Gastrocnemius medialis (tissue), 4 donors: ENCODE data around the gene ADARB2. TPM values are rescaled to one million over a fixed set of nuclear protein-coding genes. Genes with fewer than 3 reads are reported as not detected.

ENCODE experiments used
- ATAC-seq, 2 donors: fragments of 150-250 bp; one replicate each; pipeline ENCODE4 v1.9.1; 2016
- DNase-seq, 2 donors: peaks; one replicate each; pipeline ENCODE4 v3.0.0-alpha.2; 2019
- H3K27ac ChIP-seq, 4 donors: fragments of 200-600 bp; sonication (generic); 1 replicate in 1 of 4; 2 replicates in 3 of 4; pipeline ENCODE4 v1.5.1; 2016 to 2018; ENCODE audit warnings: mild to moderate bottlenecking in 2 of 4, moderate library complexity in 1 of 4
- H3K27me3 ChIP-seq, 3 donors: fragments of 200-600 bp; sonication (generic) in 2 of 3; 1 replicate in 1 of 3; 2 replicates in 2 of 3; pipeline versions ENCODE4 v1.5.1 to v1.6.0; 2016 to 2019; ENCODE audit warnings: mild to moderate bottlenecking in 1 of 3, moderate library complexity in 1 of 3
- H3K36me3 ChIP-seq, 2 donors: fragments of 200-600 bp; sonication (generic) in 1 of 2; one replicate each; pipeline ENCODE4 v1.5.1; 2017 to 2018
- H3K4me1 ChIP-seq, 2 donors: fragments of 200-600 bp; sonication (generic) in 1 of 2; one replicate each; pipeline ENCODE4 v1.5.1; 2016 to 2017; ENCODE audit warnings: mild to moderate bottlenecking in 2 of 2
- H3K4me3 ChIP-seq, 4 donors: fragments of 200-600 bp; sonication (generic) in 3 of 4; 1 replicate in 1 of 4; 2 replicates in 3 of 4; pipeline ENCODE4 v1.5.1; 2016 to 2019; ENCODE audit warnings: mild to moderate bottlenecking in 2 of 4
- H3K9me3 ChIP-seq, 3 donors: fragments of 200-600 bp; sonication (generic) in 2 of 3; 1 replicate in 1 of 3; 2 replicates in 2 of 3; pipeline ENCODE4 v1.5.1; 2016 to 2019
- POLR2A ChIP-seq, 2 donors: fragments of 450-650 bp; IDR thresholded peaks; one replicate each; pipeline ENCODE4 v1.6.1; 2017; ENCODE audit warnings: antibody characterized with exemption in 2 of 2, mild to moderate bottlenecking in 2 of 2, moderate library complexity in 2 of 2
- in situ Hi-C, 4 donors: fragments of 200-750 bp; cut with MboI; loops; one replicate each; pipeline versions ENCODE4 v1.15.0 to v1.8.0; 2017; ENCODE audit warnings: low sequenced_read_pairs in 4 of 4
- intact Hi-C: fragments of 100-400 bp; cut with DNase I; formaldehyde crosslinking; loops from one replicate; pipeline ENCODE4 v1.15.1; 2023; ENCODE audit warnings: low total_unique reads
- total RNA-seq, 4 donors: library from RNA; depleted of rRNA; stranded (reverse); fragments of >200 nt; gene quantifications; one replicate each; pipeline versions ENCODE4 v1.1.0 to v1.2.3, GENCODE V29; 2016
- TF ChIP-seq, protein P1 (sequence below), 5 experiments: fragments of 450-650 bp in 3 of 5; fragments of 200-600 bp in 2 of 5; sonication (generic) in 2 of 5; IDR thresholded peaks in 4 of 5; conservative IDR thresholded peaks in 1 of 5; 1 replicate in 4 of 5; 2 replicates in 1 of 5; pipeline ENCODE4 v1.5.1; 2016 to 2019; ENCODE audit warnings: antibody characterized with exemption in 5 of 5, mild to moderate bottlenecking in 3 of 5, moderate library complexity in 3 of 5

The ADARB2 gene
- total RNA-seq, 4 donors from 2014 or later = 0.07 to 0.87 (median 0.10) TPM

DNA sequence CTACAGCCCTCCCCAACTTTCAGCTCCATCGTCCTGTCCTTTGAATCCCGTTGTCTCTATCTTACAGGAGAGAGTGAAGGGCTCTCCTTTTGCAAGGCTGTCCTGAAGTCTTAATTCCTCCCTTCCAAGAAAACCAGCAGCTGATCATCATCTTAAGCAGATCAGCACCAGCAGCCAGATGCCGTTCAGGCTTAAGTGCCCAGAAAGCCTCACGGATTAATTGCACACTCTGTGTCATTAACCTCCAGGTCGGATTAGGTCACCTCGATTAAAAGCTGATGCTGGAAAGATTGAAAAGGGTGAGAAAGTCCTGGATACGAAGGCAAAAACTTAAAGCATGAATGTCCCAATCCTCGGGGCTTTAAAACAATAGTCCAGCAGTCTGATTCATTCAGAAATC lies 24.8 kb upstream of the ADARB2 start:
- Histone ChIP-seq H3K4me1 (no peaks in the 10 kb centered on the region), H3K4me3 (no peak overlapping the region), H3K36me3 (no peaks in the 10 kb centered on the region), H3K27ac (no peak overlapping the region), H3K27me3 (no peaks in the 10 kb centered on the region), H3K9me3 (no peaks in the 10 kb centered on the region)
- in situ Hi-C loops (no loop called here), intact Hi-C loops (no loop called here)
- TF ChIP-seq POLR2A (IDR thresholded peaks at IDR 0.05) = no peak
- TF ChIP-seq, protein P1, sequence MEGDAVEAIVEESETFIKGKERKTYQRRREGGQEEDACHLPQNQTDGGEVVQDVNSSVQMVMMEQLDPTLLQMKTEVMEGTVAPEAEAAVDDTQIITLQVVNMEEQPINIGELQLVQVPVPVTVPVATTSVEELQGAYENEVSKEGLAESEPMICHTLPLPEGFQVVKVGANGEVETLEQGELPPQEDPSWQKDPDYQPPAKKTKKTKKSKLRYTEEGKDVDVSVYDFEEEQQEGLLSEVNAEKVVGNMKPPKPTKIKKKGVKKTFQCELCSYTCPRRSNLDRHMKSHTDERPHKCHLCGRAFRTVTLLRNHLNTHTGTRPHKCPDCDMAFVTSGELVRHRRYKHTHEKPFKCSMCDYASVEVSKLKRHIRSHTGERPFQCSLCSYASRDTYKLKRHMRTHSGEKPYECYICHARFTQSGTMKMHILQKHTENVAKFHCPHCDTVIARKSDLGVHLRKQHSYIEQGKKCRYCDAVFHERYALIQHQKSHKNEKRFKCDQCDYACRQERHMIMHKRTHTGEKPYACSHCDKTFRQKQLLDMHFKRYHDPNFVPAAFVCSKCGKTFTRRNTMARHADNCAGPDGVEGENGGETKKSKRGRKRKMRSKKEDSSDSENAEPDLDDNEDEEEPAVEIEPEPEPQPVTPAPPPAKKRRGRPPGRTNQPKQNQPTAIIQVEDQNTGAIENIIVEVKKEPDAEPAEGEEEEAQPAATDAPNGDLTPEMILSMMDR (IDR thresholded peaks at IDR 0.05 in 4 of 5, conservative IDR thresholded peaks at IDR 0.05 in 1 of 5) = no peak
- DNase-seq (no peak), ATAC-seq (no peak)

DNA sequence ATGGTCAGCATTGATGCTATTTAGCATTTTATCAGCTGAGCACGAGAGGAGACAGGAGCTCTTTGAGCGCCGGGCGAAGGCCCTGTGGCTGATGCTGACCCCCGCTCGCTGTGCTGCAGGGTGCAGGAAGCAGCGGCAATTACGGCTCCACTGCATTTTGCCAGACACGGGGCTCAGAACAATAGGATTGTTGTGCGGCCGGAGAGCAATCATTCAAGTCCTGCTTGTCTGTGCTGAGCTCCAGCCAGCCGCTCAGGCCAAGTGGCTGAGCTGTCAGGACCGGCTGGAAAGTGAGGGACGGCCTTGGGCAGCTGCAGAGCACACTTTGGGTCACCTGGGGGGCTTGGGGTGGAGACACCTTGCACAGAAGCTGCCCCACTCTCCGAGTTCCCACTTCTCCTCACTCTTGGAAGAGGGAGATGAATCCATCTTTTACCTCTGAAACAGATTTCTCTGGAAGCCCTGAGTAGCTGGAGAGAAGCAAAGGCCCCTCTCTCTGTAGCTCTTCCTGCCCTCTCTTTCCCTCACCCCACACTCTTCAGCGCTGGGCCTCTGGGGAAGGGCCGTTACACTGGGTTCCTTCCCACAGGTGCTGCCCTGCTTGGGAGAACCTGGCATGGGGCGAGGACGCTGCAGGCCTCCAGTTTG lies 17.3 kb upstream of the ADARB2 start:
- Histone ChIP-seq H3K27me3 (no peaks in the 10 kb centered on the region), H3K9me3 (no peaks in the 10 kb centered on the region), H3K36me3 (no peaks in the 10 kb centered on the region), H3K27ac (no peak overlapping the region), H3K4me3 (no peak overlapping the region), H3K4me1 (no peaks in the 10 kb centered on the region)
- TF ChIP-seq, protein P1 (IDR thresholded peaks at IDR 0.05 in 4 of 5, conservative IDR thresholded peaks at IDR 0.05 in 1 of 5) = no peak
- TF ChIP-seq POLR2A (IDR thresholded peaks at IDR 0.05) = no peak
- in situ Hi-C loops = no loop called here
- ATAC-seq (no peak), DNase-seq (no peak)
- intact Hi-C loops = no loop called here

DNA sequence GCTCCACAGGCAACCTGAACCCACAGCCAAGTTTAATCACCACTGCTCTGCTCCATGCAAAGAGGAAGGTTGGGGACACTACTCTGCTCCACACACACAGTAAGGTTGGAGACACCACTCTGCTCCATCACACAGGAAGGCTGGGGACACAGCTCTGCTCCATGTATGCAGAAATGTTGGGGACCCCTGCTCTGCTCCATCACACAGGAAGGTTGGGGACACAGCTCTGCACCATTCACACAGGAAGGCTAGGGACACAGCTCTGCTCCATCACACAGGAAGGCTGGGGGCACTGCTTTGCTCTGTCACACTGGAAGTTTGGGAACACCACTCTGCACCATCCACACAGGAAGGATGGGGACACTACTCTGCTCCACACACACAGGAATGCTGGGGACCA lies 14.8 kb upstream of the ADARB2 start:
- in situ Hi-C loops = no loop called here
- Histone ChIP-seq H3K27me3 (no peaks in the 10 kb centered on the region), H3K4me1 (no peaks in the 10 kb centered on the region), H3K27ac (no peak overlapping the region), H3K4me3 (no peak overlapping the region), H3K9me3 (no peaks in the 10 kb centered on the region), H3K36me3 (no peaks in the 10 kb centered on the region)
- DNase-seq (no peak), ATAC-seq (no peak)
- intact Hi-C loops = no loop called here
- TF ChIP-seq, protein P1 (IDR thresholded peaks at IDR 0.05 in 4 of 5, conservative IDR thresholded peaks at IDR 0.05 in 1 of 5) = no peak
- no peak for TF ChIP-seq POLR2A (IDR thresholded peaks at IDR 0.05)

DNA sequence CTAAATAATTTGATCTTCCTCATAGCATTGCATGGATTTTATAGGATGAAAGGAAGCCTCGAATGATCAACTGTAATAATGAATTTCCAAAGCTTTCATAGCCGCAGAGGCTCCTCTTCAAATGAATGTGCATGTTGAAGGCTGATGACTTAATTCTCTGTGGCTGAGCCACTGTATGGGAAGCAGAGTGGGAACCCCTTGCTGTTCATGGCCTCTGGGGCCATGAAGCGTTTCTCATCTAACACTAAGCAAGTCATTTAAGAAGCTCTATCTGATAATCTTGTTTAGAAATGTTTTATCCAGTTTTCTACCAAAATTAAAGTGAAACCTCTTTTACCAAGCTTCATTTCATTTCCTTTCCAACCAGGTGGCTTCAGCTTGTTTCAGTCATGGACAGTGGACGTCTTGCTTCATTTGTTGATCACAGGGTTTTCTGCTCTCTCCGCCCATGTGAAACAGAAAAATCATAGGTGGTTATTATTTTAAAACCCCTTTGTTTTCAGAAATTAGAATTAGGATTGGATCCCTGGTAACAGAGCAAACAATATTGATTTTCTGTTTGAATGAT lies 10.3 kb upstream of the ADARB2 start:
- ATAC-seq (no peak), DNase-seq (no peak)
- no peak overlapping the region for H3K27ac ChIP-seq
- H3K9me3 ChIP-seq = no peaks in the 10 kb centered on the region
- no peak overlapping the region for H3K4me3 ChIP-seq
- TF ChIP-seq, protein P1 (IDR thresholded peaks at IDR 0.05 in 4 of 5, conservative IDR thresholded peaks at IDR 0.05 in 1 of 5) = no peak
- no peak for TF ChIP-seq POLR2A (IDR thresholded peaks at IDR 0.05)
- no peaks in the 10 kb centered on the region for H3K36me3 ChIP-seq
- in situ Hi-C loops (no loop called here), intact Hi-C loops (no loop called here)
- no peaks in the 10 kb centered on the region for H3K4me1 ChIP-seq
- no peaks in the 10 kb centered on the region for H3K27me3 ChIP-seq
